K562 (cell line): ENCODE data around the gene CGREF1. TPM values are rescaled to one million over a fixed set of nuclear protein-coding genes. Genes with fewer than 3 reads are reported as not detected.

Experiments
- BDP1 ChIP-seq: IDR thresholded peaks from 3 replicates; pipeline ENCODE4 v1.6.1; 2011; ENCODE audit not compliant: insufficient read length, insufficient read depth
- CBX1 ChIP-seq: sonication (generic); IDR thresholded peaks from 2 replicates; pipeline ENCODE4 v1.6.1; 2016; ENCODE audit warnings: antibody characterized with exemption, low read depth, mild to moderate bottlenecking
- CBX2 ChIP-seq: fragments of 200-600 bp; sonication (generic); IDR thresholded peaks from one replicate; pipeline ENCODE4 v1.6.1; 2012; ENCODE audit warnings: mild to moderate bottlenecking, low read length, inconsistent platforms; ENCODE audit not compliant: insufficient read depth, poor library complexity, severe bottlenecking
- CHCHD3 ChIP-seq: fragments of 250-450 bp; sonication (Bioruptor Pico); IDR thresholded peaks from 2 replicates; pipeline ENCODE4 v2.1.2; 2022; ENCODE audit warnings: mild to moderate bottlenecking
- FOXM1 ChIP-seq, 2 experiments: fragments of 450-650 bp in 1 of 2; sonication (generic) in 1 of 2; formaldehyde crosslinking in 1 of 2; IDR thresholded peaks; 2 replicates each; pipeline versions ENCODE4 v1.6.1 to v1.9.0; 2017 to 2022; ENCODE audit warnings: low read depth in 2 of 2, mild to moderate bottlenecking in 2 of 2, missing genetic modification reagents in 1 of 2, moderate library complexity in 1 of 2
- FOXP1 ChIP-seq: sonication (generic); formaldehyde crosslinking; IDR thresholded peaks from 2 replicates; pipeline ENCODE4 v1.8.0; 2022; ENCODE audit warnings: mild to moderate bottlenecking, missing genetic modification reagents
- GMEB1 ChIP-seq: fragments of 250-450 bp; sonication (Bioruptor Pico); IDR thresholded peaks from 2 replicates; pipeline ENCODE4 v1.4.0; 2020; ENCODE audit warnings: mild to moderate bottlenecking
- KAT2B ChIP-seq: IDR thresholded peaks from one replicate; pipeline ENCODE4 v1.6.1; 2012; ENCODE audit warnings: low read depth, mild to moderate bottlenecking, control low read depth, inconsistent platforms, low read length, moderate library complexity
- KLF13 ChIP-seq: fragments of 450-650 bp; IDR thresholded peaks from 2 replicates; pipeline ENCODE4 v1.6.1; 2016; ENCODE audit warnings: missing genetic modification characterization, low read depth, mild to moderate bottlenecking, missing compliant biosample characterization, moderate library complexity, borderline replicate concordance
- LCOR ChIP-seq: sonication (generic); formaldehyde crosslinking; IDR thresholded peaks from 2 replicates; pipeline ENCODE4 v1.8.0; 2022; ENCODE audit warnings: mild to moderate bottlenecking, missing genetic modification reagents
- MBD2 ChIP-seq: sonication (generic); IDR thresholded peaks from 2 replicates; pipeline ENCODE4 v1.6.1; 2016; ENCODE audit warnings: low read depth, borderline replicate concordance
- MTA1 ChIP-seq: fragments of 450-650 bp; IDR thresholded peaks from 2 replicates; pipeline ENCODE4 v1.6.1; 2017; ENCODE audit warnings: borderline replicate concordance
- NR4A1 ChIP-seq, 2 experiments: fragments of 250-450 bp in 1 of 2; fragments of 450-650 bp in 1 of 2; sonication (Bioruptor Pico) in 1 of 2; IDR thresholded peaks; 2 replicates each; pipeline versions ENCODE4 v1.4.0 to v1.6.1; 2016 to 2020; ENCODE audit warnings: mild to moderate bottlenecking in 2 of 2, missing compliant biosample characterization in 1 of 2, missing genetic modification characterization in 1 of 2, moderate library complexity in 1 of 2
- PKNOX1 ChIP-seq: fragments of 450-650 bp; IDR thresholded peaks from 2 replicates; pipeline ENCODE4 v1.6.1; 2016
- POLR2A ChIP-seq: fragments of 450-650 bp; conservative IDR thresholded peaks from 2 replicates; pipeline ENCODE4 v1.6.1; 2016
- PURB ChIP-seq: sonication (generic); formaldehyde crosslinking; IDR thresholded peaks from 2 replicates; pipeline ENCODE4 v1.9.0; 2021; ENCODE audit warnings: low read depth, mild to moderate bottlenecking, missing genetic modification reagents
- SMAD1 ChIP-seq: fragments of 150-350 bp; IDR thresholded peaks from 2 replicates; pipeline ENCODE4 v1.6.1; 2014; ENCODE audit warnings: low read length, low read depth; ENCODE audit not compliant: partially characterized antibody
- SMAD4 ChIP-seq: fragments of 250-450 bp; sonication (Bioruptor Pico); conservative IDR thresholded peaks from 2 replicates; pipeline ENCODE4 v1.8.0; 2021; ENCODE audit warnings: inconsistent platforms, mild to moderate bottlenecking, moderate library complexity
- TCF3 ChIP-seq: sonication (generic); formaldehyde crosslinking; IDR thresholded peaks from 2 replicates; pipeline ENCODE4 v1.4.0; 2020; ENCODE audit warnings: mild to moderate bottlenecking, missing genetic modification reagents
- THRA ChIP-seq: fragments of 450-650 bp; IDR thresholded peaks from 2 replicates; pipeline ENCODE4 v1.6.1; 2017; ENCODE audit warnings: mild to moderate bottlenecking, moderate library complexity
- ZNF347 ChIP-seq: fragments of 450-650 bp; formaldehyde crosslinking; IDR thresholded peaks from 2 replicates; pipeline ENCODE4 v1.4.0; 2020; ENCODE audit warnings: low read depth, mild to moderate bottlenecking, moderate library complexity
- ZNF740 ChIP-seq, 3 experiments: fragments of 200-800 bp in 1 of 3; sonication (Bioruptor generic) in 1 of 3; sonication (generic) in 1 of 3; formaldehyde crosslinking in 1 of 3; IDR thresholded peaks; 2 replicates each; pipeline versions ENCODE4 v1.6.1 to v1.8.0; 2016 to 2022; ENCODE audit warnings: mild to moderate bottlenecking in 2 of 3, missing compliant biosample characterization in 2 of 3, missing genetic modification characterization in 2 of 3, missing genetic modification reagents in 1 of 3
- polyA plus RNA-seq, 8 experiments: library from polyadenylated mRNA; depleted of rRNA in 4 of 8; stranded (reverse) in 5 of 8; unstranded in 3 of 8; fragments of >200 nt; fragmentation: Nextera tagmentation in 2 of 8; fragmentation: Illumina TruSeq in 1 of 8; extraction: Ambion mirVana in 2 of 8; extraction: Trizol in 1 of 8; gene quantifications; 2 replicates each; pipeline versions ENCODE4 v1.2.1 to v1.2.3, GENCODE V29; 2011 to 2014; ENCODE audit warnings: inconsistent platforms in 1 of 8, missing spikeins in 1 of 8
- total RNA-seq, 7 experiments: library from RNA; depleted of rRNA in 6 of 7; stranded (reverse); fragments of >200 nt in 6 of 7; fragmentation: Illumina TruSeq in 2 of 7; extraction: Trizol in 2 of 7; gene quantifications; 2 replicates each; pipeline versions ENCODE4 v1.2.1 to v1.2.3, GENCODE V29; 2011 to 2021; ENCODE audit warnings: low replicate concordance in 1 of 7

Gene CGREF1
- total and polyA plus RNA-seq, 9 of the 15 experiments (the other 6 are each of a cell fraction or from before 2014, with no cell fraction given): 0.07 to 0.50 (median 0.37) TPM

- TF ChIP-seq THRA (no peak), NR4A1 (CRISPR knock-in tag; IDR thresholded peaks at IDR 0.05) (peak; percentile 86), NR4A1 (tag; IDR thresholded peaks at IDR 0.05) (no peak; the same call in 1 of the 2 replicates), KAT2B (no peak), CHCHD3 (CRISPR knock-in tag) (peak; percentile 90), SMAD4 (CRISPR knock-in tag) (peak; percentile 68), POLR2A (peak; percentile 80), TCF3 (CRISPR knock-in tag) (no peak; the same call in 1 of the 2 replicates), ZNF740 (CRISPR knock-in tag; IDR thresholded peaks at IDR 0.05) (no peak; the same call in 1 of the 2 replicates), ZNF740 (tag; IDR thresholded peaks at IDR 0.05) (no peak), KLF13 (peak; percentile 42), MBD2 (peak; percentile 93), SMAD1 (peak; percentile 47), PKNOX1 (peak; percentile 59), LCOR (CRISPR knock-in tag) (peak; percentile 89), MTA1 (peak; percentile 70), FOXM1 (IDR thresholded peaks at IDR 0.05; ENCODE audit: low read depth) (no peak; the same call in 1 of the 2 replicates), FOXM1 (CRISPR knock-in tag; IDR thresholded peaks at IDR 0.05; ENCODE audit: low read depth) (0 out of 2 replicates have a peak, but pooled peaks have one; percentile 78), PURB (no peak), BDP1 (peak; percentile 97), CBX2 (no peak), GMEB1 (CRISPR knock-in tag) (peak; percentile 50), ZNF347 (no peak), FOXP1 (peak; percentile 88; the same call in 1 of the 2 replicates), CBX1 (peak; percentile 19; the same call in 1 of the 2 replicates)
Observed at GRCh38 chr2:27050996-27051901, 67.7 kb downstream of the CGREF1 start, which contains the start of gene AGBL5 (continued).
